Coronary artery (tissue), 2 donors: ENCODE measurements around the gene LAMP1.

Experiments
- DNase-seq: peaks from one replicate; pipeline ENCODE4 v3.0.0-alpha.2; 2017; ENCODE audit warnings: low spot score
- H3K27ac ChIP-seq, 2 donors: fragments of 200-600 bp; sonication (generic); one replicate each; pipeline ENCODE4 v1.5.1; 2016 to 2019
- H3K4me3 ChIP-seq: fragments of 200-600 bp; sonication (generic); 2 replicates; pipeline ENCODE4 v1.5.1; 2016; ENCODE audit warnings: mild to moderate bottlenecking, moderate library complexity
- CTCF ChIP-seq: fragments of 200-600 bp; sonication (generic); IDR thresholded peaks from one replicate; pipeline ENCODE4 v1.5.1; 2019; ENCODE audit warnings: antibody characterized with exemption

Gene LAMP1

GRCh38 chr13:113283904-113284303 is 13.1 kb upstream of the LAMP1 start:
- Histone ChIP-seq H3K4me3 (no peak overlapping the region), H3K27ac (no peak overlapping the region)
- DNase-seq, result no peak
- no peak for TF ChIP-seq CTCF

GRCh38 chr13:113288880-113289279 is 8.2 kb upstream of the LAMP1 start:
- Histone ChIP-seq H3K4me3 (no peak overlapping the region), H3K27ac (no peak overlapping the region)
- TF ChIP-seq CTCF, result no peak
- DNase-seq, result no peak

- Histone ChIP-seq H3K27ac (no peak overlapping the region), H3K4me3 (no peak overlapping the region)
- no peak for DNase-seq
- no peak for TF ChIP-seq CTCF
These were observed 5.9 kb upstream of the LAMP1 start for GRCh38 chr13:113291129-113291528.

- TF ChIP-seq CTCF, result no peak
- Histone ChIP-seq H3K27ac (no peak overlapping the region), H3K4me3 (peak overlapping the region; percentile 44)
- no peak for DNase-seq
These were observed 4.8 kb upstream of the LAMP1 start for GRCh38 chr13:113292021-113292862.

GRCh38 chr13:113293686-113294085 is 3.4 kb upstream of the LAMP1 start:
- no peak for DNase-seq
- H3K4me3 ChIP-seq, result no peak overlapping the region
- H3K27ac ChIP-seq, result no peak overlapping the region
- TF ChIP-seq CTCF, result no peak

- Histone ChIP-seq H3K27ac (no peak overlapping the region), H3K4me3 (no peak overlapping the region)
- no peak for TF ChIP-seq CTCF
- no peak for DNase-seq
These were observed 1.3 kb upstream of the LAMP1 start for GRCh38 chr13:113295776-113296175.

- Histone ChIP-seq H3K4me3 (peak overlapping the region; percentile 88), H3K27ac (peak overlapping the region; percentile 87 to 90)
- DNase-seq, result peak; percentile 79
- TF ChIP-seq CTCF, result no peak
These were observed 467 bp downstream of the LAMP1 start for GRCh38 chr13:113297370-113298042.
